Keratinocyte (primary cell): ENCODE measurements around the gene RTP3. TPM values are rescaled to one million over a fixed set of nuclear protein-coding genes. Genes with fewer than 3 reads are reported as not detected.

Experiments
- DNase-seq: peaks from one replicate; pipeline ENCODE4 v3.0.0-alpha.2; 2011; ENCODE audit warnings: low read depth, missing footprints, low spot score
- FAIRE-seq: peaks from 2 replicates; lab custom pipeline; 2011; peaks lifted over from hg19 to GRCh38; lab: Jason Lieb, UNC
- H2AFZ ChIP-seq: 2 replicates; pipeline ENCODE4 v1.6.0; 2012; ENCODE audit warnings: low read length, control low read depth, inconsistent platforms; ENCODE audit not compliant: control insufficient read depth
- H3K27ac ChIP-seq: 2 replicates; pipeline ENCODE4 v1.5.1; 2011; ENCODE audit warnings: low read length; ENCODE audit not compliant: control insufficient read depth, insufficient read depth
- H3K27me3 ChIP-seq: 3 replicates; pipeline ENCODE4 v1.6.0; 2011; ENCODE audit warnings: low read length; ENCODE audit not compliant: control insufficient read depth, insufficient read depth; ENCODE audit errors: extremely low read depth
- H3K36me3 ChIP-seq, 2 experiments: 2 replicates in 1 of 2; 3 replicates in 1 of 2; pipeline ENCODE4 v1.5.1; 2011; ENCODE audit warnings: low read length in 2 of 2, mild to moderate bottlenecking in 1 of 2; ENCODE audit not compliant: control insufficient read depth in 2 of 2, insufficient read depth in 2 of 2; ENCODE audit errors: extremely low read depth in 1 of 2
- H3K4me1 ChIP-seq: 3 replicates; pipeline ENCODE4 v1.5.1; 2011; ENCODE audit warnings: low read length; ENCODE audit not compliant: control insufficient read depth, insufficient read depth; ENCODE audit errors: extremely low read depth
- H3K4me2 ChIP-seq: 3 replicates; pipeline ENCODE4 v1.6.0; 2011; ENCODE audit warnings: low read depth, low read length; ENCODE audit not compliant: control insufficient read depth, insufficient read depth; ENCODE audit errors: extremely low read depth
- H3K4me3 ChIP-seq, 3 experiments: fragments of 200-600 bp in 1 of 3; sonication (generic) in 1 of 3; 2 replicates in 2 of 3; 3 replicates in 1 of 3; pipeline ENCODE4 v1.5.1; 2011 to 2016; ENCODE audit warnings: low read length in 3 of 3, mild to moderate bottlenecking in 3 of 3, control low read depth in 2 of 3, inconsistent platforms in 1 of 3, low read depth in 1 of 3, mixed read lengths in 1 of 3, mixed run types in 1 of 3, moderate library complexity in 1 of 3; ENCODE audit not compliant: control insufficient read depth in 2 of 3, insufficient read depth in 2 of 3; ENCODE audit errors: extremely low read depth in 1 of 3
- H3K79me2 ChIP-seq: 2 replicates; pipeline ENCODE4 v1.6.0; 2012; ENCODE audit warnings: low read length; ENCODE audit not compliant: control insufficient read depth, insufficient read depth
- H3K9ac ChIP-seq: 3 replicates; pipeline ENCODE4 v1.6.0; 2011; ENCODE audit warnings: low read length; ENCODE audit not compliant: control insufficient read depth, insufficient read depth; ENCODE audit errors: extremely low read depth
- H3K9me1 ChIP-seq: 3 replicates; pipeline ENCODE4 v1.6.0; 2011; ENCODE audit warnings: low read length; ENCODE audit not compliant: control insufficient read depth, insufficient read depth; ENCODE audit errors: extremely low read depth
- H3K9me3 ChIP-seq: 2 replicates; pipeline ENCODE4 v1.5.1; 2012; ENCODE audit warnings: low read depth, low read length; ENCODE audit not compliant: control insufficient read depth
- H4K20me1 ChIP-seq: 3 replicates; pipeline ENCODE4 v1.6.0; 2011; ENCODE audit warnings: low read length; ENCODE audit not compliant: control insufficient read depth, insufficient read depth; ENCODE audit errors: extremely low read depth
- EZH2 ChIP-seq: IDR thresholded peaks from one replicate; pipeline ENCODE4 v1.6.1; 2012; ENCODE audit warnings: inconsistent platforms, mild to moderate bottlenecking, low read length, moderate library complexity
- dilution Hi-C: fragments of 300-500 bp; cut with MboI; formaldehyde crosslinking; loops from one replicate; pipeline ENCODE4 v1.7.0; 2020; ENCODE audit warnings: low sequenced_read_pairs; ENCODE audit not compliant: extremely low pct_ligation_motif_present
- polyA plus RNA-seq, 5 experiments: library from polyadenylated mRNA; depleted of rRNA in 3 of 5; stranded (reverse) in 3 of 5; stranded (forward) in 1 of 5; unstranded in 1 of 5; fragments of >200 nt; gene quantifications; 1 replicate in 1 of 5; 2 replicates in 3 of 5; 3 replicates in 1 of 5; pipeline versions ENCODE4 v1.2.1 to v1.2.3, GENCODE V29; 2011 to 2012; ENCODE audit warnings: missing spikeins in 2 of 5, low read depth in 1 of 5, low replicate concordance in 1 of 5
- TF ChIP-seq, protein P1 (sequence below), 3 experiments: IDR thresholded peaks in 1 of 3; conservative IDR thresholded peaks in 1 of 3; optimal IDR thresholded peaks in 1 of 3; 2 replicates in 2 of 3; 3 replicates in 1 of 3; pipeline versions ENCODE3 to v1.5.1; 2011; ENCODE audit warnings: low read length in 3 of 3, mild to moderate bottlenecking in 3 of 3, moderate library complexity in 2 of 3, control low read depth in 1 of 3, inconsistent platforms in 1 of 3; ENCODE audit not compliant: insufficient read depth in 2 of 3; ENCODE audit errors: extremely low read depth in 1 of 3

RTP3 gene
- polyA plus RNA-seq, 1 donor (not counting 4 experiments of a cell fraction or from before 2014, with no cell fraction given), result not detected

DNA sequence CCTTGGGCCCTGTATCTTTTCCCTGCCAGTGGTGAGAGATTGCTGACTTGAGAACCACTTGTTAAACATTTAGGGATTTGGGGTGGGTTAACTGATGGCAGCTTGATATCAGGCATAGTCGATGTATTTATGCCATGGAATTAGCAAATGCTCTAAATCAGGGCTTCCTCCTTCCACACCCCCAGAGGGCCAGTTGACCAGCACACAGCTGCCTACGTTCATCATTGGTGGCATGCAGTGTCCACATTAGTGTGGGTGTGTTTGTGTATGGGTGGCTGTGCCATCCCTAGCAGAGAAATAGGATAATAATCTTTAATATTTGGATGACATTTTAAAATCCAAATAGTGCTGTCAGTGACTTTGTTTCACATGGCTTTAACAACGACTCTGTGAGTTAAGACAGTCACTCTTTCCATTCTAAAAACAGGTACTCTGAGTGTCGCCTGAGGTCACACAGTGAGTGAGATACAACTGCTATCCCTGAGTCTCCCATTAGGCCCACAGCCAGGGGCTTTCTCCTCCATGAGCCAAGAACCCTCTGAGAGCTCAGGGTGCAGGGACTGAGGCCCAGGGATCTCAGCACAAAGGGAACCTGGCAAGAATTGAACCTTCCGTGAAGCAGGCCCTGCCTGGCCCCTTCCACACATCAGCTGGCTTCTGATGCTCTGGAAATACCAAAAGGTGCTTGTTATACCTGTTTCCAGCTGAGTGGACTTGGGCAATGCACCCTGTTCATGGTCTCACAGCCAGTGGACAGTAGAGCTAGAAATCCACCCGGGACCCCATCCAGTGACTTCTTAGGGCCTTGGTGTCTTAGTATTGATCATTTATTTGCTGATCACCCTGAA, 28.8 kb upstream of the RTP3 start:
- DNase-seq (no peak), FAIRE-seq (no peak)
- H3K36me3 ChIP-seq, result no peaks in the 10 kb centered on the region
- H3K27ac ChIP-seq, result no peak overlapping the region
- no peaks in the 10 kb centered on the region for H3K9me3 ChIP-seq
- dilution Hi-C loops, result no loop called here
- H3K4me3 ChIP-seq, result no peak overlapping the region
- no peaks in the 10 kb centered on the region for H3K9me1 ChIP-seq
- H3K27me3 ChIP-seq, result peaks cover 41% of the 10 kb centered on the region
- H3K9ac ChIP-seq, result no peak overlapping the region
- TF ChIP-seq EZH2, result no peak
- TF ChIP-seq, protein P1, sequence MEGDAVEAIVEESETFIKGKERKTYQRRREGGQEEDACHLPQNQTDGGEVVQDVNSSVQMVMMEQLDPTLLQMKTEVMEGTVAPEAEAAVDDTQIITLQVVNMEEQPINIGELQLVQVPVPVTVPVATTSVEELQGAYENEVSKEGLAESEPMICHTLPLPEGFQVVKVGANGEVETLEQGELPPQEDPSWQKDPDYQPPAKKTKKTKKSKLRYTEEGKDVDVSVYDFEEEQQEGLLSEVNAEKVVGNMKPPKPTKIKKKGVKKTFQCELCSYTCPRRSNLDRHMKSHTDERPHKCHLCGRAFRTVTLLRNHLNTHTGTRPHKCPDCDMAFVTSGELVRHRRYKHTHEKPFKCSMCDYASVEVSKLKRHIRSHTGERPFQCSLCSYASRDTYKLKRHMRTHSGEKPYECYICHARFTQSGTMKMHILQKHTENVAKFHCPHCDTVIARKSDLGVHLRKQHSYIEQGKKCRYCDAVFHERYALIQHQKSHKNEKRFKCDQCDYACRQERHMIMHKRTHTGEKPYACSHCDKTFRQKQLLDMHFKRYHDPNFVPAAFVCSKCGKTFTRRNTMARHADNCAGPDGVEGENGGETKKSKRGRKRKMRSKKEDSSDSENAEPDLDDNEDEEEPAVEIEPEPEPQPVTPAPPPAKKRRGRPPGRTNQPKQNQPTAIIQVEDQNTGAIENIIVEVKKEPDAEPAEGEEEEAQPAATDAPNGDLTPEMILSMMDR (optimal IDR thresholded peaks at IDR 0.05 in 1 of 3, IDR thresholded peaks at IDR 0.05 in 1 of 3, conservative IDR thresholded peaks at IDR 0.05 in 1 of 3; ENCODE audit: extremely low read depth in 1 of 3, insufficient read depth in 2 of 3, low read length in 3 of 3), result no peak
- H3K4me2 ChIP-seq, result no peak overlapping the region
- no peaks in the 10 kb centered on the region for H3K79me2 ChIP-seq
- no peaks in the 10 kb centered on the region for H4K20me1 ChIP-seq
- H3K4me1 ChIP-seq, result no peaks in the 10 kb centered on the region
- no peak overlapping the region for H2AFZ ChIP-seq

DNA sequence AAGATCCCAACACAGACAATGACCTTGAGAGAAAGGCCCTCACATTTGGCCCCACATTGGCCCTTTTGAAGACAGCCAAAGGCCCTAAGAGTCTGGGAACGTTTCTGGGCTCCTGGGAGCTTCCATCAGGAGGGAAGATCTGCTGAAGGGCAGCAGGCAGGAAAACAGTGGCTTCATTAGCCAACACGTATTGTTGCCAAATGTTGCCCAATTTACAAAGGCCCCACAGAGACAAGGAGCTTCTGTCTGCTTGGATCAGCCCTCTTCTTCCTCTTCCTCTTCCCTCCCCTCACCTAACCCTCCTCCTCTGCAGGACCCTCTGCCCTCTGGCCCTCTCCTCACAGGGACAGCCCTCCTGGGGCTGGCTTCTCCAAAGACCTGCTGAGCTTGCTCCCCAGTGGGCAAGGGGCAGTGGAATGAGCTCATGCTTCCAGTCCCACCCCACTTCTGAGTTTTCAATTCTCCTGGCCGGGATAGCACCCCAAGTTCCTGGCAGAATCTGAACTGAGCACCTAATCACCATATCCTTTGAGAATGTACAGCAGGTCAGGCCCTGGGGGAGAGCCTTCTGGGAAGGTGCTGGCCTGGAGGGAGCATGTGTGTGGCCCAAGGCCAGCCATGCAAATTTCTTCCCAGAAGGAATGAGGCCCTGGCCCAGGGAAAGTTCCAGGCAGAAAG, 28.0 kb upstream of the RTP3 start:
- H3K9ac ChIP-seq, result no peak overlapping the region
- H3K9me3 ChIP-seq, result no peaks in the 10 kb centered on the region
- FAIRE-seq (no peak), DNase-seq (no peak)
- TF ChIP-seq, protein P1 (optimal IDR thresholded peaks at IDR 0.05 in 1 of 3, IDR thresholded peaks at IDR 0.05 in 1 of 3, conservative IDR thresholded peaks at IDR 0.05 in 1 of 3; ENCODE audit: extremely low read depth in 1 of 3, insufficient read depth in 2 of 3, low read length in 3 of 3), result no peak
- no peak for TF ChIP-seq EZH2
- no peak overlapping the region for H2AFZ ChIP-seq
- H3K4me2 ChIP-seq, result no peak overlapping the region
- no peaks in the 10 kb centered on the region for H3K79me2 ChIP-seq
- no peak overlapping the region for H3K27ac ChIP-seq
- dilution Hi-C loops, result no loop called here
- H3K36me3 ChIP-seq, result no peaks in the 10 kb centered on the region
- H3K27me3 ChIP-seq, result peaks cover 32% of the 10 kb centered on the region
- no peaks in the 10 kb centered on the region for H3K4me1 ChIP-seq
- no peak overlapping the region for H3K4me3 ChIP-seq
- H4K20me1 ChIP-seq, result no peaks in the 10 kb centered on the region
- H3K9me1 ChIP-seq, result no peaks in the 10 kb centered on the region
